Loucy (cell line): ENCODE data around the gene EXD3.

Source experiments
- CTCF ChIP-seq: fragments of 200-600 bp; sonication (generic); conservative IDR thresholded peaks from 2 replicates; pipeline ENCODE4 v1.5.1; 2014; ENCODE audit warnings: mild to moderate bottlenecking, antibody characterized with exemption, low read length
- EZH2phosphoT487 ChIP-seq: fragments of 200-600 bp; IDR thresholded peaks from 2 replicates; pipeline ENCODE4 v1.6.1; 2018; ENCODE audit warnings: antibody characterized with exemption, mild to moderate bottlenecking, moderate library complexity, borderline replicate concordance

DNA sequence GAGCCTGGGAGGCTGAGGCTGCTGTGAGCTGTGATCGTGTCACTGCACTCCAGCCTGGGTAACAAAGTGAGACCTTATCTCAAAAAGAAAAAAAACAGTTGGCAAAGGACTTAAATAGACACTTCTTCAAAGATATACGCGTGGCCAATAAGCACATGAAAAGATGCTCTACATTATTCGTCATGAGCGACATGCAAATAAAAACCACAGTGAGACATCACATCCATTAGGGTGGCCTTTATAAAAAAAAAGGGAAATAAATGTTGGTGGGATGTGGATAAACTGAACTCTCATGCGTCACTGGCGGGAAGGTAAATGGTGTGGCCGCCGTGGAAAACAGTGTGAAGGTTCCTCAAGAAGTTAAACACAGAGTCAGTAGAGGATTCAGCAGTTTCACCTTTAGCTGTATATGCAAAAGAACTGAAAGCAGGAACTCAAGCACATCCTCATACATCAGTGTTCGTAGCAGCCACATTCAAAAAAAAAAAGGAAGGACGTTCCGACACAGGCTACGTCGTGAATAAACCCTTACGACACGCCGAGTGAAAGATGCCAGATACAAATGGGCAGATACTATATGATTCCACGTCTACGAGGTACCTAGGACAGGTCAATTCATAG, 96.4 kb downstream of the EXD3 start:
- TF ChIP-seq CTCF (no peak), EZH2phosphoT487 (no peak)
